ENCODE measurements around the gene ENTHD1. TPM values are rescaled to one million over a fixed set of nuclear protein-coding genes. Genes with fewer than 3 reads are reported as not detected.

Gene ENTHD1
- total RNA-seq, 2 donors from 2014 or later: 0.31 to 1.5 TPM

DNA sequence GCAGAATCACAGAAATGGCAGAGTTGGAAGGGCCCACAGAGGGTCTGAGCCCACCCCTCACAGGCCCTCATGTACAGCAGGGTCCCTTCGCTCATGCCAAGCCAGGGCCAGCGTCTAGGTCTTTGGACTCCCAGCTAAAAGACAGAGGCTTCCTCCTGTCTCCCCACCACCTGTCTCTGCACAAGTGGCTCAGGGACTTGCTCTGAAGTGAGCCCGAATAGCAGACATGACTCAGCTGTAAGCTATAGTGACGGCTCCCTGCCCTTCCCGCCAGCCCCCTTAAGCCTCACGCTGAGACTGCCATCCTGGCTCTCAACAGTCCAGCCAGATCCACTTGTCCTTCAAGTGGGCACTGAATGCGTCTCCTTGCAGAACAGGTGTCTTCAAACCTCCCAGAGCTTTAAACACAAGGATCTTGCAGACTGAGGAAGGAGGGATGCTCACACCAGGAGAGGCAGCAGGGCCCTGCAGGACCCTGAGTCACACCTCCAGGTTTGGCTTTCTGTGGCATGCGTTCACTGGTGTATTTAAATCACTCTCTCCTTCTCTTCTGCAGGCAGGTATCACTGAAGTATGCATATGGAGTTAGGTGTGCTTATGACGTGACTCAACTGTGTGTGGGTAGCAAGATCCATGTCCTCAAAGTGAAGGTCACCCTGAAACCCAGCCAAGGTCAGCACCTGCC is 168.1 kb downstream of the ENTHD1 start:
- no peak overlapping the region for H3K27ac Mint-ChIP-seq
- ATAC-seq: no peak
- peaks cover 0 to 8% of the 10 kb centered on the region in 2 donors for H3K36me3 Mint-ChIP-seq
- DNase-seq (ENCODE audit: low spot score in 2 of 2): no peak
- peaks cover 0 to 8% of the 10 kb centered on the region in 2 donors for H3K9me3 Mint-ChIP-seq

DNA sequence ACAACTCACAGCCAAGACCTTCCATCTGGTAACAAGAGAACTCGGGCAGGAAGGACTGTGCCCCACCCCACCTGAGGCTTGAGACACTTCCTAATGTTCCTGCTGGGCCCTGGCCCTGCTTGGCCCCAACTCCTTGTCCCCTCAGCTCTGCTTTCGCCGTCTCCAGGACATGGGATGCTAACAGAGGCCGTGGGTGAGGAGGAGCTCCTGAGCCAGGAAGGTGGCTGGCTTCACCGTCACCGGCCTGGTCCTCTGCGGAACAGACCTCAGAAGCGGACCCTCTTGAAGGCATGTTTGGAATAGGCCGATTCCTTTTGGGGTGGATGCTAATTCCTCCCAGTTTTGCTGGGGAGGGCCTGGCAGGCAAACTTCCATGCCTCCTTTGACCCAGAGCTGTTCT is 168.7 kb downstream of the ENTHD1 start:
- ATAC-seq (no peak), DNase-seq (ENCODE audit: low spot score in 2 of 2) (no peak)
- H3K27ac Mint-ChIP-seq: peak overlapping the region in 1 of 2 donors; percentile 52
- peaks cover 0 to 8% of the 10 kb centered on the region in 2 donors for H3K9me3 Mint-ChIP-seq
- peaks cover 0 to 8% of the 10 kb centered on the region in 2 donors for H3K36me3 Mint-ChIP-seq

DNA sequence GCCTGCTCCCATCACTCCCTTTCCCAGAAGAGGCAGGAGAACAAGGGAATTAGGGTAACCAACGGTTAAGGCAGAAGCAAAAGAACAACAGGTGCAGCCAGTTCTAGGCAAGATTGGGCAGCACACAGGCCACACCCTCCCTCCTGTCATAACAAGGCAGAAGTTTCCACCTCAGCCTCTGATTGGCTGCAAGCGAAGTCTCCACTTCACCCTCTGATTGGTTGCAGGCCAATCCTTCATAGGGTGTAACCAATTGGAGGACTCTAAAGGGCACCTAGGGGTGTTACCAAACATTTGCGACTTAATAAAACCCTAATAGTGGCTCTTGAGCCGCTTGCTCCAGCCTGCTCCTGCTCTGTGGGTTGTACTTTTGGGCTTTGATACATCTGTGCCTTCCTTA is 169.2 kb downstream of the ENTHD1 start:
- ATAC-seq (no peak), DNase-seq (ENCODE audit: low spot score in 2 of 2) (no peak)
- H3K27ac Mint-ChIP-seq: peak overlapping the region in 1 of 2 donors; percentile 52
- H3K36me3 Mint-ChIP-seq: peaks cover 0 to 8% of the 10 kb centered on the region in 2 donors
- H3K9me3 Mint-ChIP-seq: peaks cover 0 to 8% of the 10 kb centered on the region in 2 donors

DNA sequence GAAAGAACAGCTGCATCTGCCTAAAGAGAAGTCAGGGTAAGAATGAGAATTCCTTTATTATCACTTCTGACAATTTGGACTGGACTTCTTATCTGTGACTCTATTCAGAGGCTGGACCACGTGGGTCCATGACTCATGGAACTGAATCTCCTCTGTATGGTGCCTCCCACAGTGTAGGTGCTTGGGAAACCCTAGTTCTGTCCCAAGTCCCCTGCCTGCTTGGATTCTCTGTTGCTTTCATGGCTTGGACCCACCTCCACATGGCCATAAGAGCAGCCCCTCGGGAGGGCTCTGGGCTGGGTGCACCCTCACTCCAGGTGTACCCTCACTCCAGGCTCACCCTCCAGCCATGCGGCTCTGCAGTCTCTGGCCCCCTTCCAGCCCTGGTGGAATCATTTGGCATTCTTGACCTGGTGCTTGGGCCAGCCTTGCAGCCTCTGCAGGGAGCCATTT is 169.6 kb downstream of the ENTHD1 start:
- no peak overlapping the region for H3K27ac Mint-ChIP-seq
- ATAC-seq (no peak), DNase-seq (ENCODE audit: low spot score in 2 of 2) (no peak)
- H3K9me3 Mint-ChIP-seq: peaks cover 0 to 8% of the 10 kb centered on the region in 2 donors
- H3K36me3 Mint-ChIP-seq: peaks cover 0 to 8% of the 10 kb centered on the region in 2 donors

DNA sequence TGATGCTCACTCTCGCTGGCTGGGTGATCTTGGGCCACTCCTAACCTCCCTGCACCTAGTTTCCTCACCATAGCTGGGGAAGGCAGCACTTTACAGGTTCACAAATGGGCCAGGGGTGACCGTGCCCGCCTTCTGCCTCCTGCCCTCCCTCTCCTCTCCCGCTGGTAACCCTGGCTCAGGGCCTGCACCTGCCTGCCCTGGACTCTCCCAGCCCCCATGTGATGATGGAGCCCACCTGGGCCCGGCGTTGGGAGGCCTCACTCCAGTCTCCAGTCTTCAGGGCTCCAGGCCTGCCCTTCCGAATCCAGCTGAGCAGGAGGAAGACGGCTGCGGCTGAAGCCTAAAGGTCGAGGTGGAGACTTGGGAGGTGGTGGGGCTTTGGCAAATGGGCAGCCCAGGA is 170.1 kb downstream of the ENTHD1 start:
- peaks cover 0 to 8% of the 10 kb centered on the region in 2 donors for H3K36me3 Mint-ChIP-seq
- ATAC-seq (no peak), DNase-seq (ENCODE audit: low spot score in 2 of 2) (no peak)
- H3K9me3 Mint-ChIP-seq: peaks cover 0 to 8% of the 10 kb centered on the region in 2 donors
- no peak overlapping the region for H3K27ac Mint-ChIP-seq

DNA sequence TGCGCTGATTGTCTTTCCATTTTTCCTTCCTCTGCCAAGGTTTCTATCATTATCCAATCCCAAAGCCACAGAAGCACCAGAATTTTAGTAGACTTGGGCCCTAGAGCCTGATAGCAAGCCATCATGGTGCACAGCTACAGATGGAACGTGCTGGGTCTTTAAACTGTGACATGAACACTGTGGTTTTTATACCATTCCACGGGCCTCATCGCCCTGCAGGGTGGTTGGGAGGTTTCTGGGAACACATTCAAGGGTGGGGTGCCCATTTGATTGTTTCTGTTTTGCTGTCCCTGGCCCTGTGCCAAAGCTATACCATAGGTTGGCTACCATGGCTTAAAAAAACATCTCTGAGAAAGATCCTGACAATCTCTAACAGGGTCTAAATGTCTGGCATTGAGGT is 171.1 kb downstream of the ENTHD1 start:
- DNase-seq (ENCODE audit: low spot score in 2 of 2): no peak
- Mint-ChIP-seq H3K36me3 (peaks cover 0 to 8% of the 10 kb centered on the region in 2 donors), H3K9me3 (peaks cover 0 to 8% of the 10 kb centered on the region in 2 donors), H3K27ac (no peak overlapping the region)
- ATAC-seq: no peak

DNA sequence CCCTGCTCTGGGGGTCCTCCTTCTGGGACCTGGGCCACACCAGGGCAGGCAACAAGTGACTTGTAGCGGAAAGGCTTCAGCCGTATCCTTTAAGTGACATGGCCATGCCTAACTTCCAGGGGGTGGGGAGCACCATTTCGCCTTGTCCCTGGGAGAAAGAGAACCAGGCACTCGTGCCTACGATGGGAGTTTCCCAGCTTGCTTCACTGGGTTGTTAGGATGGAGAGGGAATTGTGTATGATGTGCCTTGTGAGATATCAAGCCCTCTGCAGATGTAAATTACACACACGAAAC is 171.6 kb downstream of the ENTHD1 start:
- H3K27ac Mint-ChIP-seq: no peak overlapping the region
- H3K9me3 Mint-ChIP-seq: peaks cover 0 to 8% of the 10 kb centered on the region in 2 donors
- DNase-seq (ENCODE audit: low spot score in 2 of 2) (no peak), ATAC-seq (no peak)
- peaks cover 0 to 8% of the 10 kb centered on the region in 2 donors for H3K36me3 Mint-ChIP-seq

DNA sequence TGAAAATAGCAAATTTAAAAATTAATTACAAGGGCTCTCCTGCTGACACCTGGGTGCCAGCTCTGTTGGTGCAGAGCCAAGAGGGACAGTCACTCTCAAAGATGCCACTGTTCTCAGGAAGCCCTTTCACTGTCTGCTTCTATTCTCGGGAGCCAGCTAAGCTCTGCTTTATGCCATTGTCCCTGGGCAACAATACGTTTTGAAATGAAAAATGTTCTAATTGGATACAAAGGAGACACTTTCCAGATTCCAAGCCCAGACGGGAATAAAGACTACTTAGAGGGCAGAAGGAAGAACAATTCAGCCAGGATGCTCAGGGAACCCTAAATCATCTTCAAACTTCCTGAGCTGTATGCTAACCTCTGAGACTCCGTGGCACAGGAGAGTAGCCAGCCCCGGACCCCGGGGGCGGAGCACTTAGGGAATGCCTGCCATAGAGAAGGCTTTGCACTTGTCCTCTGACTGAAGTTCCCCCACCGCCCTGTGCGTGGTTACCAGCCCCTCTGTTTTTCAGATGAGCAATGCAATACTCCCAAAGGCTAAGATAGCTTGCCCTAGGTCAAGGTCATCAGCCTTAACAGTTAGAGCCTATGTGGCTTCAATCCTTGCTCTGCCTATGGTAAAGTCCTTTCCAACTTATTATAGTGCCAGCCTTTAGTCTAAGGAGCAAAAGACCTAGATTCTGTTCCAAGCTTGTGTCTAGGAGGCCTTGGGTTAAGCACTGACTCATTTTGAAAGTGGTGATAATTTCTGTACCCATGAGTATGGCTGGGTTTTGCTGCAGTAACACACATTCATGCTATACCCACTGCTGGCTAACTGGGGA is 172.1 kb downstream of the ENTHD1 start:
- Mint-ChIP-seq H3K9me3 (peaks cover 0 to 8% of the 10 kb centered on the region in 2 donors), H3K36me3 (peaks cover 0 to 8% of the 10 kb centered on the region in 2 donors), H3K27ac (no peak overlapping the region)
- ATAC-seq (peak; percentile 54 to 74), DNase-seq (ENCODE audit: low spot score in 2 of 2) (no peak)

DNA sequence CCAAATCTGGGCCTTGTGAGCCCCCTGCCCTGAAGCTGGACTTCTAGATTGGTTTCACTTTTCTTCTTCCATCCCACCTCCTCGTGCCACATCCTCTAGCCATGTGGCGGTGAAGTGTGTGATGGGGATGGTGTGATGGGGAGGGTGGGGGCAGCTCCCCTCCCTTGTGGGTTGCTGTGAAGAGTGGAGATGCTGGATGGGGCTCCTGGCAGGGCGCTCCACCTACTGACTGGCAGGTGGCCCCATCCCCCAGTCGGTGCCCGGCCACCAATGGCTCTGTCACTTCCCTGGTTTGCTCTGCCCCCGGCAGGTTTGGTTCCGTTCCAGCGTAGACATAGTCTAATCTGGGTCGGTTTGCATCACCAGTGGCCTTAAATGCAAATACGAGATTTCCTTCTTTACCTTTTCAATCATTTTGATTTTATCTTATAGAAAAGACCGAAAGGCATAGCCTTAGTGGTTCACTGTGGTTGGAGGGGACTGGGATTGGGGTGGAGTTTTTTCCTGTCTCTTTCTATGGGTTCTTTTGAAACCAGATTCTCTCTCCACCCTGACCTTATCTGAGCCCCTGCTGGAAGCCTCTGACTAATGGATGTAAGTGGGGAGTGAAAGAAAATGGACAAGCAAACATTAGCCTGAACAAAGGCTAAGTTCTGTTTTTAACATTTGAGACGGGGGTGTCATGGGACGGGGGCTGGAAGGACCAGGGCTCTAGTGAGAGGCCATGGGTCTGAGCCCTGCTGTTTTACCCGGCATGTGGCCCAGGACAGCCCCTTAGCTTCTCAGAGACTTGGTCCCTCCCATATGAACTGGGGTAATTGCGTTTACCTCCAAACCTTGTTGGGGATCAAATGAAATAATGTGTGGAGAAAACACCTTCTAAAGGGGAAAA is 173.8 kb downstream of the ENTHD1 start:
- DNase-seq (ENCODE audit: low spot score in 2 of 2) (no peak), ATAC-seq (no peak)
- Mint-ChIP-seq H3K36me3 (peaks cover 0 to 8% of the 10 kb centered on the region in 2 donors), H3K9me3 (peaks cover 0 to 8% of the 10 kb centered on the region in 2 donors), H3K27ac (peak overlapping the region in 1 of 2 donors; percentile 50)

DNA sequence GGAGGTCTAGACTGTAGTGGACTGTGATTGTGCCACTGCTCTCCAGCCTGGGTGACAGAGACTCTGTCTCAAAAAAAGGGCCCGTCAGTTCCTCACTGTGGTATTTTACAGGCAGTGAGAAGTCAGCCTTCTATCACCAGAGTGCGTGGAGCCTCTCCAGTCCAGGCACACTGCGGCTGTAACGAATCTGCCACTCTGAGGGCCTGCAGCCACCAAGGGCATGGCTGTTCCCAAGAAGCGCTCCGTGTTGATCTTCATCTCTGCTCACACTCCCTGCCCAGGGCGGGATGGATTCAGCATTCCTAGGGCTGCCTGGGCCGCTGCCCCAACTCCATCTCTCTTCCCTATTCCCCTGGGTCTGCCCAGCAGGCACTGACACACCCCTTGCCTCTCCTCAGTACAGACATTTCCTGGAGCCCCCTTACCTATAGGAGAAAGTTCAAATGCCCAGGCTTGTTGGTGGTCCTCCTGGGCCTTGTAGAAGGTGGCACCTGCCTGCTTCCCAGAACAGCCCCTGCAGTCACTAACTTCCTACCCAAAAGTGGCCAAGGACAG is 174.6 kb downstream of the ENTHD1 start:
- ATAC-seq (no peak), DNase-seq (ENCODE audit: low spot score in 2 of 2) (no peak)
- Mint-ChIP-seq H3K9me3 (peaks cover 0 to 8% of the 10 kb centered on the region in 2 donors), H3K36me3 (peaks cover 0 to 8% of the 10 kb centered on the region in 2 donors), H3K27ac (peak overlapping the region; percentile 4 to 50)

DNA sequence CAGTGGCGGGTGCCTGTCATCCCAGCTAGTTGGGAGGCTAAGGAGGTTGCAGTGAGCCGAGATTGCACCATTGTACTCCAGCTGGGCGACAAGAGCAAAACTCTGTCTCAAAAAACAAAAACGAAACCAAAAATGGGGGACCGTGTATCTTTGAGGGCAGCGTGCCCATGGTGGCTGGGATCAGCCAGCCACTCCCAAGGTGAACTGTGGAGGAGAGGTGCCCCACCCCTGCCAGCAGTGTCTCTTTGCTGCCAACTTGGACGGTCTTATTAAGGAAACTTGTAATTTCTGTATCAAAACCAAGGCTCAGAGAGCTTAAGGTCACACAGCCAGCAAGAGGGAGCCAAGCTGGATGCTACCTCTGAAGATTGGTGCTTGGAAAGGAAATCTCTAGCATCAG is 175.4 kb downstream of the ENTHD1 start:
- H3K9me3 Mint-ChIP-seq: peaks cover 0 to 8% of the 10 kb centered on the region in 2 donors
- H3K27ac Mint-ChIP-seq: no peak overlapping the region
- ATAC-seq (no peak), DNase-seq (ENCODE audit: low spot score in 2 of 2) (no peak)
- H3K36me3 Mint-ChIP-seq: peaks cover 0 to 8% of the 10 kb centered on the region in 2 donors

DNA sequence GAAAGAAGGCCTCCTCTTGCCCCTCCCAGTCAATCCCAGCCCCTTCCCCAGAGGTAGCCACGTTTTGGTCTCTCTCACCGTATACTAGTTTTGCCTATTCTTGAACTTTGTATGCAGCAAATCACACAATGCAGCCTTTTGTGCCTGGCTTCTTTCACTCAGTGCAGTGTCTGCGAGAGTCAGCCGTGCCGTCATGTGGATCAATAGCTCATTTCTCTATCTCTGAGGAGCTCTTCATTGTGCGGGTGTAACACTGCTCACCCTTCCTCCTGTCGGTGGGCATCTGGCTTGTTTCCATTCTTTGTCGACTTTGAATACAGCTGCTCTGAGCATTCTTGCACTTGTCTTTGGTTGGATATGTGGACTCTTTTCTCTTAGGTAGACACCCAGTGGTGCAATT is 176.5 kb downstream of the ENTHD1 start:
- Mint-ChIP-seq H3K27ac (peak overlapping the region in 1 of 2 donors; percentile 6), H3K36me3 (peaks cover 0 to 2% of the 10 kb centered on the region in 2 donors), H3K9me3 (peaks cover 0 to 3% of the 10 kb centered on the region in 2 donors)
- no peak for ATAC-seq
- no peak for DNase-seq (ENCODE audit: low spot score in 2 of 2)

DNA sequence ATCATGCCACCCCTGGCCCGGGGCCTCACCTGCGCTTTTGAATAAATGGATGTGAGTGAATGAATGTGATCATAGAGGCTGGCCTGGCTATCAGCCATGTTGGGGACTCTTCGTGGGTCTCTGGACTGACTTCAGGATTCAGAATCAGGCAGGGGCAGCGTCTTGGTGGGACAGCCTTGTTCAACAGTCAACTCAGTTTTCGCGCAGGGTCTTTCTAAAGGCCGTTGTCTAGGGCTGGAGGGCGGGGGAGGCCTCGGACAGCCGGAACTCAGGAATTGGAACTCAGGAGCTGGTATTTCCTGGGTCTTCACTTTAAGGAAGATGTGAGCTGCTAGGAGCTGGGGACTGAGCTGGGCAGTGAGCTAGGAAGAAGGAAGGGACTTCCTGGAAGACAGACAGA is 177.0 kb downstream of the ENTHD1 start:
- Mint-ChIP-seq H3K27ac (no peak overlapping the region), H3K9me3 (no peaks in the 10 kb centered on the region), H3K36me3 (no peaks in the 10 kb centered on the region)
- ATAC-seq (no peak), DNase-seq (ENCODE audit: low spot score in 2 of 2) (no peak)

DNA sequence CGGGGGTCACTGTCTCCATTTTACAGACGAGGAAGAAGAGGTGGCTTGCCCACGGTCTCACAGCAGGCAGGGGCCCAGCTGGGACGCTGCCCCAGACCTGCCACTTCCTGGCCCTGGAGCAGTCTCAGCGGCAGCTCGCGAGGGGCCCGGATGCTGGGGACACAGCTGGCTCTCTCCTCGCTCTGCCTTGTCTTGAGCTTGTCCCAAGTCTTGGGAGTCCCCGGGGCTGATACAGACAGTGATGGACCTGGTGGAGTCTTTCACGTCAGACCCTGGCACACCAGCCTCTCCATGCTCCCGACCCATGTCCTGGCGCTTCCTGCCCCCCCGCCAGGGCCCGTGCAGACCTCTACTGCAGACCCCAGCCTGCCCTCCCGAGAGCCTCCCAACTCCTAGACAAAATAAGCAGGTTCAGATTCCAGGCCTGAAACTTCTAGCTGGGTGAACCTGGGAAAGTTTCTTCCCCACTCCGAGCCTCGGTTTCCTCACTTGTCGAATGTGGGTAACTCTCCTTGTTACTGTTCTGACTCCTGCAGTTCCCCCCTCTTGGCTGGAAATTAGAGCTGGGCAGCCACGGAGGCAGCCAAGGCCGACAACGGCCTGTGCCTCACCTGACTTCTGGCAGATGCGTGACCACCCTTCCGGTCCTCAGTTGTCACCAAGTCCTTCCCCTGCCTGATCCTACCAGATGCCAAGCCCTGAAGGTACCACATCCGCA is 177.6 kb downstream of the ENTHD1 start:
- Mint-ChIP-seq H3K27ac (no peak overlapping the region), H3K9me3 (no peaks in the 10 kb centered on the region), H3K36me3 (no peaks in the 10 kb centered on the region)
- DNase-seq (ENCODE audit: low spot score in 2 of 2): no peak
- no peak for ATAC-seq

DNA sequence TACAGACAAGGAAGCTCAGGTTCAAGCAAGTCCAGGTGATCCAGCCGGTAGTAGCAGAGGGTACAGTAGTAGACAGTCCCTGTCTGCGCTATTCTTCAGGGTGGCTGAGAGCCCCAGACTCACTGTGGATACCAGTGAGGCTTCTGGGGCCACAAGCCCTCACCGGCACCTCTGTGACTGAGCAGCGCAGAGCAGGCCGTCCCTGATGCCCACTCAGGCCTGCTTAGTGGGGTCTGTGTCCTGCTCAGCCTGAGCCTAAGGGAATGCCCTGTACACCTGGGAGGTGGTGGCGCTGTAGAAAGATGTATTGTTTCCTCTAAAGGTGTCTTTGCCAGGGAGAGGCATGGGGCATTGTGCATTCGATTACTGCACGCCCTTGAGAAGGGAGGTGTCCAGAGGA is 179.2 kb downstream of the ENTHD1 start:
- Mint-ChIP-seq H3K36me3 (no peaks in the 10 kb centered on the region), H3K9me3 (no peaks in the 10 kb centered on the region), H3K27ac (peak overlapping the region in 1 of 2 donors; percentile 36)
- DNase-seq (ENCODE audit: low spot score in 2 of 2) (no peak), ATAC-seq (no peak)

DNA sequence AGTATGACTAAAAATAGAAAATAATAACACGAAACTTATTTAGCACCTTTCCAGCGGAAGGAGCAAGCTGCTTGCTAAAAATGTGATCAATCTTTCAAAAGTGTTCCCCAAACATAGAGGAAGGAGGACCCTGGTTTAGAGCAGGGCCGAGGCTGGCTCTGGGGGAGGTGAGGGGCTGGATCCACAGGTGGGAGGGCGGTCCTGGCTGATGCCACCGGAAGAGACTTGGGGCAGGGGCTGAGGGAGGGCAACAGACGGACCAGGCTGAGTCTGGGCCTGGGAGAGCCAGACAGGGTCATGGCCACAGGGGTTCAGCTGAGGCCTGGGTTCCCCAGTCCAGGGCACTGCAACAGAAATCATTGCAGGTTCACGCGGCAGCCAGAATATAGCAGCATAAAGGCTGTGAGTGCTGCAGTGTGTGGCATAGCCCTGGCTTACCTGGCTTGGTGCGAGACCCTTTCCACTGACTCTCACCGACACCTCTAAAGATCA is 179.7 kb downstream of the ENTHD1 start:
- DNase-seq (ENCODE audit: low spot score in 2 of 2) (no peak), ATAC-seq (no peak)
- Mint-ChIP-seq H3K36me3 (no peaks in the 10 kb centered on the region), H3K9me3 (no peaks in the 10 kb centered on the region), H3K27ac (peak overlapping the region in 1 of 2 donors; percentile 36)

Measured in activated naive CD4-positive, alpha-beta T cell treated with anti-CD3 and anti-CD28 coated beads, Interleukin-2, amount 50 U/mL, for 72 hours (primary cell).